Gastrocnemius medialis (tissue), 4 donors: ENCODE data around the gene FYCO1. TPM values are rescaled to one million over a fixed set of nuclear protein-coding genes. Genes with fewer than 3 reads are reported as not detected.

ENCODE experiments used
- ATAC-seq, 2 donors: fragments of 150-250 bp; one replicate each; pipeline ENCODE4 v1.9.1; 2016
- DNase-seq, 2 donors: peaks; one replicate each; pipeline ENCODE4 v3.0.0-alpha.2; 2019
- H3K27ac ChIP-seq, 4 donors: fragments of 200-600 bp; sonication (generic); 1 replicate in 1 of 4; 2 replicates in 3 of 4; pipeline ENCODE4 v1.5.1; 2016 to 2018; ENCODE audit warnings: mild to moderate bottlenecking in 2 of 4, moderate library complexity in 1 of 4
- H3K27me3 ChIP-seq, 3 donors: fragments of 200-600 bp; sonication (generic) in 2 of 3; 1 replicate in 1 of 3; 2 replicates in 2 of 3; pipeline versions ENCODE4 v1.5.1 to v1.6.0; 2016 to 2019; ENCODE audit warnings: mild to moderate bottlenecking in 1 of 3, moderate library complexity in 1 of 3
- H3K36me3 ChIP-seq, 2 donors: fragments of 200-600 bp; sonication (generic) in 1 of 2; one replicate each; pipeline ENCODE4 v1.5.1; 2017 to 2018
- H3K4me1 ChIP-seq, 2 donors: fragments of 200-600 bp; sonication (generic) in 1 of 2; one replicate each; pipeline ENCODE4 v1.5.1; 2016 to 2017; ENCODE audit warnings: mild to moderate bottlenecking in 2 of 2
- H3K4me3 ChIP-seq, 4 donors: fragments of 200-600 bp; sonication (generic) in 3 of 4; 1 replicate in 1 of 4; 2 replicates in 3 of 4; pipeline ENCODE4 v1.5.1; 2016 to 2019; ENCODE audit warnings: mild to moderate bottlenecking in 2 of 4
- H3K9me3 ChIP-seq, 3 donors: fragments of 200-600 bp; sonication (generic) in 2 of 3; 1 replicate in 1 of 3; 2 replicates in 2 of 3; pipeline ENCODE4 v1.5.1; 2016 to 2019
- POLR2A ChIP-seq, 2 donors: fragments of 450-650 bp; IDR thresholded peaks; one replicate each; pipeline ENCODE4 v1.6.1; 2017; ENCODE audit warnings: antibody characterized with exemption in 2 of 2, mild to moderate bottlenecking in 2 of 2, moderate library complexity in 2 of 2
- in situ Hi-C, 4 donors: fragments of 200-750 bp; cut with MboI; loops; one replicate each; pipeline versions ENCODE4 v1.15.0 to v1.8.0; 2017; ENCODE audit warnings: low sequenced_read_pairs in 4 of 4
- intact Hi-C: fragments of 100-400 bp; cut with DNase I; formaldehyde crosslinking; loops from one replicate; pipeline ENCODE4 v1.15.1; 2023; ENCODE audit warnings: low total_unique reads
- total RNA-seq, 4 donors: library from RNA; depleted of rRNA; stranded (reverse); fragments of >200 nt; gene quantifications; one replicate each; pipeline versions ENCODE4 v1.1.0 to v1.2.3, GENCODE V29; 2016
- TF ChIP-seq, protein P1 (sequence below), 5 experiments: fragments of 450-650 bp in 3 of 5; fragments of 200-600 bp in 2 of 5; sonication (generic) in 2 of 5; IDR thresholded peaks in 4 of 5; conservative IDR thresholded peaks in 1 of 5; 1 replicate in 4 of 5; 2 replicates in 1 of 5; pipeline ENCODE4 v1.5.1; 2016 to 2019; ENCODE audit warnings: antibody characterized with exemption in 5 of 5, mild to moderate bottlenecking in 3 of 5, moderate library complexity in 3 of 5

Gene FYCO1
- total RNA-seq, 4 donors from 2014 or later = 47.4 to 99.8 (median 84.2) TPM

DNA sequence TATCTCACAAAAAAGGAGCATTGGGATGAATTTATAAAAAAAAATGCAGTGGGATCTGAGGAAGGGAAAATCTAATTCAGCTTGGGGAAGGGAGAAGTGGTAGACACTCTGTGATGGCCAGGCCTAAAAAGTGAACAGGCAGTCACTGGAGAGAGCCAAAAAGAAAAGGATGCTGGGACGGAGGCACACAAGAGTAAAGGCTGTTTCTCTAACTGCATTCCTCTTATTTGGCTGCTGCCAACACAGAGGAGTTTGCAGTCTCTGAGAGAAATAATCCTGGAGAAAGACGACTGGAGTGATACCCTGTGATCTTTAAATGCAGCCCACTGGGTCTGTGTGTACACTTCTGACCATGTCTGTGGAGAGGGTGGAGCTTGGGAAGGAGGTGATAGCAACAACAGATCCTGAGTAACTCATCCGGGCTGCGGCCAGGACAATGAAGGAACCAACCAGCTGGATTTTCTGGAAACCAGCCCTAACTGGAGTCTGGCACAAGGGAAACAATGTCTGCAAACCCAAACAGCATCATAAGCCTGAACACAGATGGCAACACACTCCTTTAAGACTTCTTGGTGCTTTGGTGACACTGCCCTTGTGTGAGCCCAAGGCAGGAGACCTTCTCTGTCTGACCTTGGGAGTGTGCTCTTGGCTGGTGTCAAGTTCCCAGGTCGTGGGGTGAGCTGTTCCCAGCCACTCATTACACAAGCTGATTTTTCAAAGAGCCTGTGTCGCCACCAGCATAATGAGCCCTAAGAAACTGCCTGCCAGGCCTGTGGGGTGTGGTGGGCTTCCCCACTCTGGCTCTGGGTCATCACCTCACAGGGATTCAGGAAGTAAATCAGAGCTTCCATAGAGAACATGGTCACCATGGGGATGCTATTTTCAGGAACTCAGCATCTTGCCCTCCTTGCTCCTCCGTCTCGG, 8.0 kb downstream of the FYCO1 start:
- in situ Hi-C loops (no loop called here), intact Hi-C loops (loop anchor here (2.0 to 10.0 kb wide), 3 partner anchors 29 to 577 kb away; partner anchors contain the start of gene LRRC2)
- peak; percentile 30 to 40 for ATAC-seq
- peaks cover 98 to 100% of the 10 kb centered on the region in 2 donors for H3K4me1 ChIP-seq
- H3K36me3 ChIP-seq = peaks cover 0 to 6% of the 10 kb centered on the region in 2 donors
- TF ChIP-seq, protein P1, sequence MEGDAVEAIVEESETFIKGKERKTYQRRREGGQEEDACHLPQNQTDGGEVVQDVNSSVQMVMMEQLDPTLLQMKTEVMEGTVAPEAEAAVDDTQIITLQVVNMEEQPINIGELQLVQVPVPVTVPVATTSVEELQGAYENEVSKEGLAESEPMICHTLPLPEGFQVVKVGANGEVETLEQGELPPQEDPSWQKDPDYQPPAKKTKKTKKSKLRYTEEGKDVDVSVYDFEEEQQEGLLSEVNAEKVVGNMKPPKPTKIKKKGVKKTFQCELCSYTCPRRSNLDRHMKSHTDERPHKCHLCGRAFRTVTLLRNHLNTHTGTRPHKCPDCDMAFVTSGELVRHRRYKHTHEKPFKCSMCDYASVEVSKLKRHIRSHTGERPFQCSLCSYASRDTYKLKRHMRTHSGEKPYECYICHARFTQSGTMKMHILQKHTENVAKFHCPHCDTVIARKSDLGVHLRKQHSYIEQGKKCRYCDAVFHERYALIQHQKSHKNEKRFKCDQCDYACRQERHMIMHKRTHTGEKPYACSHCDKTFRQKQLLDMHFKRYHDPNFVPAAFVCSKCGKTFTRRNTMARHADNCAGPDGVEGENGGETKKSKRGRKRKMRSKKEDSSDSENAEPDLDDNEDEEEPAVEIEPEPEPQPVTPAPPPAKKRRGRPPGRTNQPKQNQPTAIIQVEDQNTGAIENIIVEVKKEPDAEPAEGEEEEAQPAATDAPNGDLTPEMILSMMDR (IDR thresholded peaks at IDR 0.05 in 4 of 5, conservative IDR thresholded peaks at IDR 0.05 in 1 of 5) = no peak
- peak in 1 of 2 donors; percentile 61 for TF ChIP-seq POLR2A (IDR thresholded peaks at IDR 0.05)
- peak; percentile 81 to 88 for DNase-seq
- no peaks in the 10 kb centered on the region for H3K9me3 ChIP-seq
- H3K4me3 ChIP-seq = no peak overlapping the region
- no peaks in the 10 kb centered on the region for H3K27me3 ChIP-seq
- H3K27ac ChIP-seq = peak overlapping the region; percentile 97 to 100 (median 100)

DNA sequence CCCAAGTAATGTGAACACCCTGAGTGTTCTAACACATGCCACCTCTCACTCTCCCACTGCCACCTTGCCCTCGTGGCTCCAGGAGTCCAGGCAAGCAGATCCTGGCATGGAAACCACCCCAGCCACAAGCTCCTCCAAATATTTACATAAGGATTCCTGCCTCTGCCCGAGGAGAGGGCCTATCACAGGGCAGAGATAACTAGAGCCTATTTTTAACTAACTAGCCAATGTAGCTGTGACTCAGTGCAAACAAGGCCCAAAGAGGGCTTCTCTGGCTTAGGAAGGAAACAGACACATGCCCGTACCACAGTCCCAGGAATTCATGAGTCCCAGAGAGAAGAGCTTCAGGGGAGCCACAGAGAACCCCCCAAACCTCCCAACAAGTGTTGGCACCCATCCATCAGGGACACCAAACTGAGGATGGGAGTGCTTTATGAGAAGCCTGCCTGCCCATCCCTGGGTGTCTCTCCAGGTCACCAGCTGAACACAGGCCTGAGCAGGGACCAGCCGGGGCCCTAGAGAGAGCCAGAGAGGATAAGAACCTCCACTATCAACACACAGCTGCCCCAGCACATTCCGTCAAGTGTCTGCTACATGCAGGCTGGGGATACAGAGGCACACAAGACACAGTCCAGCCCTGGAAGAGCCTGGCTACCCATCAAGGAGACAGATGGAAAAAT, 9.2 kb downstream of the FYCO1 start:
- Histone ChIP-seq H3K9me3 (no peaks in the 10 kb centered on the region), H3K4me3 (peak overlapping the region in 1 of 4 donors; percentile 21), H3K4me1 (peaks cover 99 to 100% of the 10 kb centered on the region in 2 donors), H3K27ac (peak overlapping the region; percentile 97 to 100 (median 100)), H3K27me3 (no peaks in the 10 kb centered on the region), H3K36me3 (peaks cover 0 to 18% of the 10 kb centered on the region in 2 donors)
- intact Hi-C loops = loop anchor here (5.0 to 10.0 kb wide), 2 partner anchors 169 to 578 kb away; partner anchors contain the start of gene LRRC2
- DNase-seq (peak; percentile 75 to 80), ATAC-seq (peak; percentile 45 to 48)
- in situ Hi-C loops = no loop called here
- TF ChIP-seq, protein P1 (IDR thresholded peaks at IDR 0.05 in 4 of 5, conservative IDR thresholded peaks at IDR 0.05 in 1 of 5) = no peak
- peak; percentile 35 to 79 for TF ChIP-seq POLR2A (IDR thresholded peaks at IDR 0.05)

DNA sequence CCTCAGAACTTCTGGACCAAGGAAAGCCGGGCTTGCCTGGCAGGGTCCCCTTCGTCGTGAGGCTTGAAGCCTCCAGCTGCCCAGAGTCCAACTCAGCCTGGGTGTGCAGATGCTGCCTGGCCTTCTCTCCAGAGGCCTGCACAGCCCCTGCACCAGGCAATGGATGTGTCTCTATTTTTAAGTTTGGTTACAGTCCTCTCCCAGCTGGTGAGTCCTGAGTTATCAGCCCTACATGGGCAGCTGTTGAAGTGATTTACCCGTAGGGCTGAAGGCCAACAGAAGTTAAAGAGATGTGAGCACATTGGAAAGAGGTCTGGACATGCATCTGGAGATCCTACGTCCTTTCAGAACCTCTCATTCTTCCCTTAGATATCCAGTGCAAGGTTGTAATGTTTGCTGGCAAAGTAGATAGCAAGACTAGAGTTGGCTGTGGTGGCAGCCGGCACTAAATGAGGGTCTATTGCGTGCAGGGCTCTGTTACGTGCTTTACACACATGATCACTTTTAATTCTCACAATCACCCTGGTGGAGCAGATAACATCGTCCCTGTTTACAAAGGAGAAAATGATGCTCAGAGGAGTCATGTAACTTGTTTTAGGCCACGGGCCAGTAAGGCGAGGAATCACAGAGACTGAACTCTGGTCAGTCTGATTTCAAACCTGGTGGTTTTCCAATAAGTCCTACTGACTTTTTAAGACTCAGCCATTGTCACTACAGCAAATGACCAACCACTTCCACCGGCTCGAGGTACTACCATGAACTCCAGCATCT, 9.9 kb downstream of the FYCO1 start:
- Histone ChIP-seq H3K27ac (peak overlapping the region; percentile 97 to 100 (median 100)), H3K4me3 (peak overlapping the region in 3 of 4 donors; percentile 31 to 36 (median 36)), H3K27me3 (no peaks in the 10 kb centered on the region), H3K4me1 (peaks cover 99 to 100% of the 10 kb centered on the region in 2 donors), H3K36me3 (peaks cover 0 to 25% of the 10 kb centered on the region in 2 donors), H3K9me3 (no peaks in the 10 kb centered on the region)
- intact Hi-C loops = loop anchor here (5.0 to 10.0 kb wide), 2 partner anchors 168 to 579 kb away; partner anchors contain the start of gene LRRC2
- ATAC-seq = peak; percentile 6 to 9
- no peak for TF ChIP-seq POLR2A (IDR thresholded peaks at IDR 0.05)
- TF ChIP-seq, protein P1 (IDR thresholded peaks at IDR 0.05 in 4 of 5, conservative IDR thresholded peaks at IDR 0.05 in 1 of 5) = no peak
- peak in 1 of 2 donors; percentile 50 for DNase-seq
- in situ Hi-C loops = no loop called here
